Calu3 (cell line): ENCODE measurements around the gene MON1B. TPM values are rescaled to one million over a fixed set of nuclear protein-coding genes. Genes with fewer than 3 reads are reported as not detected.

Experiments
- Bru-seq: library from RNA; stranded (reverse); fragments of 400-500 nt; gene quantifications from one replicate; lab custom pipeline; 2021; lab: Mats Ljungman, UMichigan
- BruChase-seq, 2 experiments: library from RNA; stranded (reverse); fragments of 400-500 nt; gene quantifications; one replicate each; lab custom pipeline; 2021; lab: Mats Ljungman, UMichigan
- BruUV-seq: library from RNA; stranded (reverse); fragments of 400-500 nt; replicated peaks from 2 replicates; lab custom pipeline; 2021; lab: Mats Ljungman, UMichigan
- CTCF ChIA-PET: fragments of 300-600 bp; sonication (Branson Sonifier 250); formaldehyde crosslinking; loops from one replicate; lab custom pipeline; 2022; ENCODE audit warnings: antibody characterized with exemption; lab: Charles Lee
- DNase-seq: peaks from one replicate; pipeline ENCODE4 v3.0.0; 2022
- H3K27ac Mint-ChIP-seq: one replicate; pipeline ENCODE4 v1.8.0; 2022; ENCODE audit warnings: mixed read lengths; ENCODE audit not compliant: unreplicated experiment
- H3K27me3 Mint-ChIP-seq: one replicate; pipeline ENCODE4 v1.8.0; 2022; ENCODE audit warnings: mixed read lengths; ENCODE audit not compliant: unreplicated experiment
- H3K36me3 Mint-ChIP-seq: one replicate; pipeline ENCODE4 v1.8.0; 2022; ENCODE audit warnings: mild to moderate bottlenecking, moderate library complexity, mixed read lengths; ENCODE audit not compliant: insufficient read depth, unreplicated experiment
- H3K4me1 Mint-ChIP-seq: one replicate; pipeline ENCODE4 v1.8.0; 2022; ENCODE audit warnings: mild to moderate bottlenecking, low read depth, mixed read lengths; ENCODE audit not compliant: unreplicated experiment
- H3K4me3 Mint-ChIP-seq: one replicate; pipeline ENCODE4 v1.8.0; 2022; ENCODE audit warnings: mild to moderate bottlenecking, low read depth, moderate library complexity, mixed read lengths; ENCODE audit not compliant: unreplicated experiment
- H3K9me3 Mint-ChIP-seq: one replicate; pipeline ENCODE4 v1.8.0; 2022; ENCODE audit warnings: low read depth, mixed read lengths; ENCODE audit not compliant: unreplicated experiment
- CTCF ChIP-seq: fragments of 200-600 bp; IDR thresholded peaks from one replicate; pipeline ENCODE4 v1.8.0; 2022; ENCODE audit warnings: antibody characterized with exemption; ENCODE audit not compliant: unreplicated experiment
- intact Hi-C: fragments of 100-400 bp; cut with micrococcal nuclease; formaldehyde crosslinking; loops from one replicate; pipeline ENCODE4 v1.10.0; 2022; ENCODE audit not compliant: unreplicated experiment
- long read RNA-seq: library from polyadenylated mRNA; stranded (forward); transcript quantifications from one replicate; pipeline ENCODE4 v2.0.0, GENCODE V29; 2022
- total RNA-seq: library from RNA; stranded (reverse); gene quantifications from 2 replicates; pipeline ENCODE4 v1.2.3, GENCODE V29; 2022

The MON1B gene
- total RNA-seq: 88.1 and 91.3 TPM in 2 replicates
- Bru-seq, nascent RNA: percentile 85 among the genes with signal in this experiment
- percentile 96 among the genes with signal in this experiment for BruChase-seq, experiment 1, labeled RNA remaining after a 6-hour chase
- percentile 96 among the genes with signal in this experiment for BruChase-seq, experiment 2, labeled RNA remaining after a 2-hour chase
- long read RNA-seq, full-length matches to known transcripts: 40 of 71 reads
- long read RNA-seq, partial matches to known transcripts: 21 of 71 reads
- long read RNA-seq, other reads (novel, unspliced or antisense): 10 of 71 reads

GRCh38 chr16:77190478-77191258 lies at the start of gene MON1B:
MON1B (plus strand) TSS chr16:77191190; CDS start chr16:77191486, 296 bp downstream.
- DNase-seq: peak; percentile 97
- Mint-ChIP-seq H3K36me3 (peaks cover 45% of the 10 kb centered on the region), H3K4me1 (peaks cover 42% of the 10 kb centered on the region), H3K27me3 (no peaks in the 10 kb centered on the region), H3K4me3 (peak within 1 kb of the TSS; percentile 89), H3K9me3 (no peaks in the 10 kb centered on the region), H3K27ac (peak within 1 kb of the TSS; percentile 100)
- BruUV-seq: no TSS peak
- TF ChIP-seq CTCF: no peak
- intact Hi-C loops: no loop called here
- CTCF ChIA-PET: no interaction called here

DNA sequence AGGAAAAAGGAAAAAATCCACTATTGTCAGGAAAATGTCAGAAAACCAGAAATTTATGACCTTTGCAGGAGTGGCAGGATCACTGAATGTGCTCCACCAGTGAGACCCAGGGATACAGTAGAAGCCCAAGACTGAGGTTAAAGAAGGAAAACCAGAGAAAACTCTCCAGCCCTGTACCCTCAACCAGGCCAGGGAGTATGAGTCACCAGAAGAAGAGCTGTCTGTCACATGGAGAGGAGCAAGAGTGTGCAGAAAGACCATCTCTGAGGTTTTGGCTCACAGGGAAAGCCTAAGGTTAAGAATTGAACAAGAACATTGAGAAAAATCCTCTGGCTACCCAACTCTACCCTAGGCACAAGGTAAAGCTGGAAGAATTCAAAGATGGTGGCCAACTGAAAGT lies 47.6 kb upstream of the MON1B start:
- Mint-ChIP-seq H3K4me1 (no peaks in the 10 kb centered on the region), H3K36me3 (no peaks in the 10 kb centered on the region), H3K27ac (no peak overlapping the region), H3K4me3 (no peak overlapping the region), H3K27me3 (no peaks in the 10 kb centered on the region), H3K9me3 (peaks cover 10% of the 10 kb centered on the region)
- TF ChIP-seq CTCF: no peak
- CTCF ChIA-PET: interaction anchor here (0.6 to 1.0 kb wide), 2 partner anchors 13 to 150 kb away, joined by 3 read pairs; no protein-coding TSS in a partner anchor
- intact Hi-C loops: no loop called here
- no peak for DNase-seq
- BruUV-seq: no TSS peak

GRCh38 chr16:77148121-77148520 lies 42.9 kb upstream of the MON1B start:
- peaks cover 12% of the 10 kb centered on the region for H3K9me3 Mint-ChIP-seq
- no TSS peak for BruUV-seq
- no peak overlapping the region for H3K27ac Mint-ChIP-seq
- DNase-seq: no peak
- no peaks in the 10 kb centered on the region for H3K4me1 Mint-ChIP-seq
- CTCF ChIA-PET: interaction anchor here (0.5 kb wide), 1 partner anchor 371 kb away, joined by 3 read pairs; no protein-coding TSS in a partner anchor
- H3K4me3 Mint-ChIP-seq: no peak overlapping the region
- intact Hi-C loops: no loop called here
- H3K36me3 Mint-ChIP-seq: no peaks in the 10 kb centered on the region
- TF ChIP-seq CTCF: no peak
- peaks cover 22% of the 10 kb centered on the region for H3K27me3 Mint-ChIP-seq

DNA sequence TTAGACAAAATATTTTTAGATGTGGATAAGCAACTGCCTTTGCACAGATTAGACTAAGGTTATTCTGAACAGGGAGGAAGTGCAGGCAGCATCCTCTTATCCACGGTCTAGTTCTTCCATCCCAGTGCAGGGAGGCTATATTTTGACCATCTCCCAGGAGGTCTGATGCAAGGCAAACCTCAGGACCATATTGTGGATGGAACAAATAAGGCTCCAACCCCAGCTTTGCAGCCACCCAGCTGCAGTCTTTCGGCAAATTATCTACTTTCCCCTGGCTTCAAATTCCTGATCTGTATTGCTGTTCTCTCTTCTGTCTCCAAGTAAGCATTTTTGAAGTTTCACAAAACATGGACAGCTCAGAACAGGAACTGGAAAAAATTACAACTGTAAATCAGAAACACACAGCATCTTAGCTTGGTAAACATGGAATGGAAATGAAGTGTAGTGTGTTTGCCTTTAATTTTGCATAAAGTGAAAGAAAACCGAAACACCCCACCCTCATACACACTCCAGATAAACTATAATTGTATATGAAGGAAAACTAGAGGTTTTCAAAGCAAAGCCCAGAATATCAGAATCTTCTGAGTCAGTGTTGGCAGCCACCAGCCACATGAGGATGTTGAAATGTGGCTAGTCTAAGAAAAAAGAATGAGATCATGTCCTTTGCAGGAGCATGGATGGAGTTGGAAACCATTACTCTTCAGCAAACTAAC lies 33.5 kb upstream of the MON1B start:
- Mint-ChIP-seq H3K9me3 (peaks cover 3% of the 10 kb centered on the region), H3K36me3 (no peaks in the 10 kb centered on the region), H3K27ac (no peak overlapping the region), H3K4me1 (no peaks in the 10 kb centered on the region), H3K27me3 (peaks cover 40% of the 10 kb centered on the region), H3K4me3 (no peak overlapping the region)
- intact Hi-C loops: no loop called here
- no peak for DNase-seq
- CTCF ChIA-PET: no interaction called here
- TF ChIP-seq CTCF: no peak
- no TSS peak for BruUV-seq
